GM23248 (cell line): ENCODE data around the gene FAM90A1.
"Not testable (repeated sequence)": the region's sequence is repeated elsewhere in the genome, so short reads cannot be mapped to it uniquely, and the experiment has no call there.

Experiments used
- EZH2 ChIP-seq: fragments of 200-600 bp; sonication (generic); IDR thresholded peaks from 2 replicates; pipeline ENCODE4 v1.6.1; 2018; ENCODE audit warnings: antibody characterized with exemption, mild to moderate bottlenecking; ENCODE audit not compliant: insufficient read depth, poor library complexity, severe bottlenecking
- EZH2phosphoT487 ChIP-seq: fragments of 200-600 bp; sonication (generic); IDR thresholded peaks from 2 replicates; pipeline ENCODE4 v1.6.1; 2018; ENCODE audit warnings: antibody characterized with exemption, moderate library complexity, mild to moderate bottlenecking, low read depth; ENCODE audit not compliant: insufficient read depth

DNA sequence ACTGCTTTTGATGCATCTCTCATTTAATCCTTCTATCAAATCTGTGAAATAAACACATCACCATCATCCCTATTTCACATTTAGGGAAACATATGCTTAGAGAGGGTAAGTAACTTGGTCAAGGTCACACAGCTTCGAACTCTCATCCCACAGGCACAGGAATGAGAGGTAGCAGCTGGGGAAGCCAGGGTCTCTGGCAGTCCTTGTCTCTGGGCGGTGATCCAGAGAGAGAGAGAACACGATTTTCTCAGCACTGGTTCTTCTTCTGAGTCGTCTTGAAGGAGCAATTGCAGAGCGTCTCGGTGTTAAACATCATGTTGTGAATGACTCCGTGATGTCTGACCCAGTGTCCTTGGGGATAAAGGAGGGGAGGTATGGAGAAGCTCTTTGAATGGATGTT lies 36.8 kb upstream of the FAM90A1 start:
- TF ChIP-seq EZH2, EZH2phosphoT487: not testable (repeated sequence)
